Superior temporal gyrus (tissue), 1 donor: ENCODE measurements around the gene MYH9.
A peak's percentile ranks its signal among the peaks of the same experiment; 100 is the strongest.

Source experiments
- DNase-seq: peaks from one replicate; pipeline ENCODE4 v3.0.0-alpha.2; 2016; ENCODE audit errors: extremely low spot score

Gene MYH9

DNA sequence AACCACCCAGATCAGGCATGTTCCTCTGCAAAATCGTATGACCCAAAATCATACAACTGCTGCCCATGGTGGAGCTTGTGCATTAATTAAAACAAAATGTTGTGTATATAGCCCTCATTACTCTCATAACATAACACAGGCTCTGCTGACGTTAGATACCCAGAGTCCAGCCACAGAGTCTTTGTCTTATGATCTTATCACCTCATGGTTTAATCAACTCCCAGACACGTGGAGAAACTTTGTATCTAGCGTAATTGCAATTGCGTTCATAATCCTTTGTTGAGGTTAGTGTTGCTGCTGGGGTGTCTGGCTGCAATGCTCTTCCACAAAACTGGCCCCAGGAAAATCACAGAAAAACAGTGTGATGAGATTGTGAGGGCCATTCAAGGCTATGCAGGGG lies 139.8 kb downstream of the MYH9 start:
- no peak for DNase-seq

DNA sequence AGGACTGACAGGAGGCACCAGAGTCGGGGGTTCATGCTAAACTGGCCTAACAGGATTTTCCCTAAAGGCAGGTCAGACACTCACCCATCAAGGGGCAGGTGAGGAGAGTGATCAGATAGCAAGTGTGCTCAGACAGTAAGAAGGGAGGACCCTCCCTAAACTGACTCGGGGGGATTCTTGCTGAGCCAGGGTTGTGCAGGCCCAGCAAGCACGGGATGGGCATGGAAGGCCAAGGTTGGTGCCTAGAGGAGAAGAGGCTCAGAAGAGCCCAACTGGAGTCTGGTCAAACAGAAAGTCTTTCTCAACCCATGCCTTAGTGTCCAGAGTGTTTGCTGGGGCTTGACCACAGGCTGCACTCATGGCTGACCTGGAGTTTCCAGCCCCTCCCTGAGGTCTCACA lies 141.0 kb downstream of the MYH9 start:
- no peak for DNase-seq

- no peak for DNase-seq
Measured at GRCh38 chr22:36245805-36246356, 141.9 kb downstream of the MYH9 start.

GRCh38 chr22:36244522-36245391 lies 143.0 kb downstream of the MYH9 start:
- no peak for DNase-seq

DNA sequence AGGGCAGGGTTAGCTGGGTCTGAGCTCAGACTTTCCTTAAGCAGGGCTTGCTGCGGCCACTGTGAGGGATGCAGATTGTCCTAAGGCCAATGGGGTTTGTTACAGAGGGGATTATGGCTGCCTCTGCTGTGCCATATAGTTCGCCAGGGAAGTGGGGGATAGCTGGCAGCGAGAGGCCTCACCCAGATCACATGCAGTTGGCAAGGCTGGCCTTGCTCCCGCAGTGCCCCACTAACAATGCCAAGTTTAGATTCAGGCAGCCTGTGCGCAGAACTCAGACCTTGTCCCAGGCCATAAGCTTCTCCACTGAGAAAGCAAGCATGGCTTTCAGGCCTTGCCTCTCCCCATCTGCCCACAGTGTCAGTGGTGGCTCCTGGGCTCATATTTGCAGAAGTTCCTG lies 143.8 kb downstream of the MYH9 start:
- no peak for DNase-seq

DNA sequence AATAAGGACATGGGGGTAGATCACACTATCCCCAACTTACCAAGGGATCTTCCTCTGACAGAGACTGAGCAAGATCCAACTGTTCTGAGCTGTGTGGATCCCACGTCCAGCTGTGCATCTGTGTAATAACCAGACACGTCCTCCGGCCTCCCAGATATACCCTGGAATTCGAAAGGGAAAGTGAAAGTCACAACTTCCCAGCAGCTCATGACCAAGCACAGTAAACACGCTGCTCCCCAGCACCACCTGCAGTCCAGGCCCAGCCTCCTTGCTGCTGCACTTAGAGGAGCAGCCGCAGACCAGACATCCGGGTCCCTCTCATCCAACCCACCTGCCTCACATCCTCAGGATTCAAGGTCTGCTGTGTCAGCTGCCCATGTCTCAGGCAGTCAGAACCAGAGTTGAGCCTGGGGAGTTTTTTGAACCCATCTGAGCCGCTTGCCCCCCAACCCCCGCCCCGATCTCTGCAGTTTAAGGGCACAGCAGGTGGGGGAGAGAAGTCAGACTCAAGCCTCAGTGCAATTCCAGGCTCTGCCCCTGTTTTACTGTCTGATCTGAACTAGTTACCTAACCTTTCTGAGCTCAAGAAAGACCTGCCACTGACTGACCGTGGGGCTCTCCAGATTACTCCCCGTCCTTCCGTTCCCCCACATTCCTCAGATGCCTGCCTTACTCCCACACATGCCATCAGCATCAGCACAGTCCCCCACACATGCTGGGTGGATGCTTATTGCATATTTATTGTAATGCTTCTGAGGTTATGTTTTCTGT lies 148.2 kb downstream of the MYH9 start, which contains the start of gene APOL2:
APOL2 (minus strand) TSS at position 127 of the 771 bp plus-strand sequence. CDS start 6,365 bp downstream, outside the sequence.
- DNase-seq: peak; percentile 94

GRCh38 chr22:36239150-36239400 lies 148.7 kb downstream of the MYH9 start:
- no peak for DNase-seq

- DNase-seq: no peak
Measured at GRCh38 chr22:36238373-36239149, 149.2 kb downstream of the MYH9 start.

DNA sequence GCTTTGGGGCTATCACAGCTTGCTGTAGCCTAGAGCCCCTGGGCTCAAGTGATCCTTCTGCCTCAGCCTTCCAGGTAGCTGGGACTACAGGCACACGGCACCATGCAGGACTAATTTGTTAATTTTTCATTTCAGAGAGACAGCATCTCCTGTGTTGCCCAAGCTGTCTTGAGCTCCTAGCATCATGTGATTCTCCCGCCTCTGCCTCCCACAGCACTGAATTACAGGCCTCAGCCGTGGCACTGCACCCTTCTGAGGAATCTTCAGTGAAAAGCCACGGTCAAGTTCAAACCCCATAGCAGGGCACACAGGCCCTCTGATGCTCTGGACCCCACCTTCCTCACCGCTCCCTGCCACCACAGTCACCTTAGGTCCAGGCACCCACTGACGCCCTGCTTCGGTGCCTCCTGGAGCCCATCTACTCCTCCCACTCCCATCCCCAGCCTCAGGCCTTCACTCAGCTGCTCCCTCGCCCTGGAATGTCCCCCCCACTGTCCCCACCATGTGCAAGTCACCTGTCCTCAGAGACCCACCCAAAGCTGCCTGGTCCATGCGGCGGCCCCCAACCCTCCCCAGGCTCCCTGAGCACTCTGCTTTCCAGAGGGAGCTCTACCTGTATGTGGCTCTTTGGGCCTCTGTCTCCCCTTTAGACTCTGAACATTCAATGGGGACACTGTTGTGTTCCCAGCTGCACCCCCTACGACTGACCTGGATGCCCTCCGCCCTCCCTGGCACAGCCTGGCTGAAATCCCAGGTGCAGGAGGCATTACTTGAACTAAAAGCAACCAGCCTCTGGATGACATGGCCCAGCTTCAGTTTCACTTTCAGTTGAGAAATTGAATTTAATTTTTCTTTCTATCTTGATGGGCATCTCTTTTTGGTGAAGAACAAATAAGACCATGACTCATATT lies 150.1 kb downstream of the MYH9 start:
- peak; percentile 42 for DNase-seq

DNA sequence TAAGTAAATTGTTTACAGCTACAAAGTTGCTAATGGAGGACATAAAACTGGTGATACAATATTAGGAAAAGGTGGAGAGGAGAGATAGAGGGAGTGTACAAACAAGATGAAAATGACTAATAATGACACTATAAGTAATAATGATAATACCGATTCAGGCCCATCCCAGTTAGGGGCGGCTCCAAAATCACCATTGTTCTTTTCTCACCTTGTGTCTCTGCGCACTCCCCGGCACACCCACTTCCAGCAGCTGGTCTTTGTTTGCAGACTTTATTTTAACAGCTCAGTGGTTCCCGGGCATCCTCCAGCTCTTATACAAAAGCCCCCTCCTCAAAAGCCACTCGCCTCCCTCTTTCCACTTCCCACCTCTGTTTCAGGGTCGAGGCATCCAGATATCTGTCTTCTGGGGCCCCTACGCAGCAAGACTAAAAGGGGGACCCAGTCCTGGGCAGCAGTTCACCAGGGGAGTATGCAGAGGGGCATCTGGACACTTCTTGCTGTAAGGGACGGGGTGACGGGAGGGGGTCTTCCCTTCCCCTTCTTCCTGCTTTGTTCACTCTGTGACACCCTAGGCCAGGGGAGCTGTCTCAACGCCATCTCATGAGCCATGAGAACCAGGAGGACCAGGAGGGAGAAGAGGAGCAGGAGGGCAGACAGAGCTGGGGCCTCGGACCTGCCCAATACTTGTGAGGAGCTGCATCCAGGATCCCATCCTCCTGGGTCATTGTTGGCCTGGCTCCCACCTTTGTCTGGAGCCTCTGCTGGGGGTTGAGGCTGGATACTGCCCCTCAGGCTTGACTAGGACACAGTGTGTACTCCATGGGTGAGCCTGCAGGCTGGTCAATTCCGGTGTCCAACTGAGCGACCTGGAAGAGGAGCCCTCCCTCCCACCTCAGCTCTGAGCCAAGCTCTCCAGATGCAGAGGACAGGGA lies 151.1 kb downstream of the MYH9 start:
- DNase-seq: no peak

DNA sequence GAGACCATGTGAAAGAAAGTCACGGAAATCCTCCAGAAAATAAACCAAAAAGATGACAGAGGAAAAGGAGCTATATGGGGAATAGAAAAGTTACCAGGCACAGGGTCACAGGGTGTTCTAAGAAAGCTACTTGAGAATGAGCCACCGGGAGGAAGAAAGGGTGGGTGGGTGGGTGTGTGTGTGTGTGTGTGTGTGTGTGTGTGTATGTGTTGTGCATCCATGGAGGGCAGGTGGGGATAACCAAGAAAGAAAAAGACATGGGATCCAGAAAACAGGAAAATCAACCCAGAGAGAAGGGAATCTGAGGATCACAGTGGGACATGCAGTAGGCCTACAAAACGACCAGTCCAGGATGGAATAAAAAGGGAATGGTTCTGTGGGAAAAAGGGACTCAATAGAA lies 152.2 kb downstream of the MYH9 start:
- DNase-seq: no peak

DNA sequence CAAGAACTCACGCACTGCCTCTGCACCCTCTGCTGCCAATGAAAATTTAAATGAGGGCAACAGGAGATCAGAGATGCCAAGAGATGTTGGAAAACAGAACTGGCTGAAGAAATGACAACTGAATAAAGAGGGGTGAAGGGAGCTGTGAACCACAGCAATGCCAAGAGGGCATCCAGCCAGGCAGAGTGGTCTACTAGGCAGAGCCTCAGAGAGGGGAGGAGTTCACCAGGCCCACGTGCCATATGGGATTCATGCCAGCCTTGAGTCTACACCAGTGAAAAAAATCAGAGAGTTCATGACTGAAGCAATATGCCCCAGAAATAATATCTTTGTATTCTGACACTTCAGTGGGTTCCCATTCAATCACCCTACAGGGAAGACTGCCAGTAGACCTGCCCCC lies 152.8 kb downstream of the MYH9 start:
- DNase-seq: no peak

DNA sequence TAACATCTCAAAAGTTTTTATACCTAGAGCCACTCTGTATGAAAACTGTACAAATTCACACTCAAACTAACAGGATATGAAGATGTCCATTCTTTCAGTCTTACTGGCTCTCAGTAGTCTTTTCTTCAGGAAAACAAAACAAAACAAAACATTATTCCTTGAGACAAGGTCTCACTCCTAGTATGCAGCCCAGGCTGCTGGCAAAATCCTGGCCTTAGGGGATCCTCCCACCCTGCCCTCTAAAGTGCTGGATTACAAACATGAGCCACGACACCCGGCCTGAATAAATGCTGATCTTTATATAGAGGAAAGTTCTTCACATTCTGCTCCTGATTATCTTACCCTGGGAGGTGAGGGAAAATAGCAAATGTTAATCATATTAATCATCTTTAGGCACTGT lies 153.6 kb downstream of the MYH9 start:
- DNase-seq: no peak

- DNase-seq: no peak
Measured at GRCh38 chr22:36233796-36234195, 154.0 kb downstream of the MYH9 start.

- DNase-seq: no peak
Measured at GRCh38 chr22:36232715-36233401, 154.9 kb downstream of the MYH9 start.
